Omental fat pad (tissue), 4 donors: ENCODE measurements around the gene TNS1. TPM values are rescaled to one million over a fixed set of nuclear protein-coding genes. Genes with fewer than 3 reads are reported as not detected.

Experiments used
- ATAC-seq: fragments of 150-250 bp; one replicate; pipeline ENCODE4 v1.9.1; 2016; ENCODE audit warnings: mild to moderate bottlenecking, moderate library complexity; ENCODE audit not compliant: low FRiP score
- DNase-seq: peaks from one replicate; pipeline ENCODE4 v3.0.0-alpha.2; 2019; ENCODE audit warnings: low spot score
- total RNA-seq, 4 donors: library from RNA; depleted of rRNA; stranded (reverse); fragments of >200 nt; gene quantifications; one replicate each; pipeline ENCODE4 v1.1.0, GENCODE V29; 2016
- TF ChIP-seq, protein P1 (sequence below), 3 donors: fragments of 450-650 bp; IDR thresholded peaks; one replicate each; pipeline ENCODE4 v1.5.1; 2016 to 2017; ENCODE audit warnings: antibody characterized with exemption in 3 of 3, mild to moderate bottlenecking in 3 of 3, moderate library complexity in 2 of 3

Gene TNS1
- total RNA-seq, 4 donors from 2014 or later, result 135 to 453 (median 361) TPM

DNA sequence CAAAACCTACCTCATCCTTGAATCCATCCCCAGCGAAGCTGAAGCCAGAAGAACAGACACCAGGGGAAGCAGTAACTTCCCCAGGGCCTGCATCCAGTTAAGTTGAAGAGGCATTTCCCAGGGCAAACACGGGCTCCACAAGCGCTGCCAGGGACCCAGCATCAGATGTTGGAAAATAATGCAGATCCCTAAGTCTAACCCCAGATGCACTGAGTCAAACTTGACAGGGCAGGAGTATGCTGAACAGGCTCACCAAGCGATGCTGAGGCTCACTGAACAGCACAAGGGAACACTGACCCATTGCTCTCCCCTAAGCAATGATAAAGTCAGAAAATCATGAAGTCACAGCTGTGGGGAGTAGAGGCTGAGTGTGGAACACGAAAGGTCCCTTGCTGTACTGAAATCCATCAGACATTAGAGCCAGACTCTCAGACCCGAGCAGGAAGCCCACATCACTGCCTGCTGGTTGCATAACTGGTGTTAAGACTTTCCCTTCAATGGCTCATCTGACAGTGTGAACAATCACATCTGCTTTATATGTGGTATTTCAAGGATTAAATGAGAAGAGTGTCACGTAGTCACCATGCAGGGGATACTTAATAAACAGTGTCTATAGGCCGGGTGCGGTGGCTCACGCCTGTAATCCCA lies 36.2 kb downstream of the TNS1 start:
- ATAC-seq (no peak), DNase-seq (no peak)
- TF ChIP-seq, protein P1, sequence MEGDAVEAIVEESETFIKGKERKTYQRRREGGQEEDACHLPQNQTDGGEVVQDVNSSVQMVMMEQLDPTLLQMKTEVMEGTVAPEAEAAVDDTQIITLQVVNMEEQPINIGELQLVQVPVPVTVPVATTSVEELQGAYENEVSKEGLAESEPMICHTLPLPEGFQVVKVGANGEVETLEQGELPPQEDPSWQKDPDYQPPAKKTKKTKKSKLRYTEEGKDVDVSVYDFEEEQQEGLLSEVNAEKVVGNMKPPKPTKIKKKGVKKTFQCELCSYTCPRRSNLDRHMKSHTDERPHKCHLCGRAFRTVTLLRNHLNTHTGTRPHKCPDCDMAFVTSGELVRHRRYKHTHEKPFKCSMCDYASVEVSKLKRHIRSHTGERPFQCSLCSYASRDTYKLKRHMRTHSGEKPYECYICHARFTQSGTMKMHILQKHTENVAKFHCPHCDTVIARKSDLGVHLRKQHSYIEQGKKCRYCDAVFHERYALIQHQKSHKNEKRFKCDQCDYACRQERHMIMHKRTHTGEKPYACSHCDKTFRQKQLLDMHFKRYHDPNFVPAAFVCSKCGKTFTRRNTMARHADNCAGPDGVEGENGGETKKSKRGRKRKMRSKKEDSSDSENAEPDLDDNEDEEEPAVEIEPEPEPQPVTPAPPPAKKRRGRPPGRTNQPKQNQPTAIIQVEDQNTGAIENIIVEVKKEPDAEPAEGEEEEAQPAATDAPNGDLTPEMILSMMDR (IDR thresholded peaks at IDR 0.05), result no peak

GRCh38 chr2:217964275-217965161 lies 38.3 kb downstream of the TNS1 start:
- DNase-seq (no peak), ATAC-seq (no peak)

GRCh38 chr2:217960351-217960750 lies 42.4 kb downstream of the TNS1 start:
- DNase-seq, result no peak
- ATAC-seq, result no peak
- TF ChIP-seq, protein P1 (IDR thresholded peaks at IDR 0.05), result no peak

More at GRCh38 chr2:217964275-217965161, 38.3 kb downstream of the TNS1 start:
- TF ChIP-seq, protein P1 (IDR thresholded peaks at IDR 0.05), result no peak

DNA sequence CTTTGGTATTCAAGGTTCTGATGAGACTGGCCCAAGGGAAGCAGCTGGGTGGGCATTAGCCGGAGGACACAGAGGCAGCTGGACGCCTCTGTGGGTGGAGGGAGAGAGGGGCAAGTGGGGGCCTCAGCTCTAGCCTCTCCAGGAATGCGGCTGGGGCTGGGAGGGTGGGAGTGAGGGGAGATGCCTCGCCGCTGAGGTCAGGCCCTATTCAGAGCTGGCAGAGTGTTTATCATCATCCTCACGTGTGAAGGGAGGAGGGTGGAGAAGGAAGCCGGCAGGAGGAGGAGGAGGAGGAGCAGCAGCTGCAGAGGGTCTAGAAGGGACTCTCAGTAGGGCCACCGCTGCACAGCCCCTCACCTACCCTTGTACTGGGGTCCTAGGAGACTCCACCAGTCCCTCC lies 43.1 kb downstream of the TNS1 start:
- DNase-seq (no peak), ATAC-seq (no peak)
- TF ChIP-seq, protein P1 (IDR thresholded peaks at IDR 0.05), result no peak

DNA sequence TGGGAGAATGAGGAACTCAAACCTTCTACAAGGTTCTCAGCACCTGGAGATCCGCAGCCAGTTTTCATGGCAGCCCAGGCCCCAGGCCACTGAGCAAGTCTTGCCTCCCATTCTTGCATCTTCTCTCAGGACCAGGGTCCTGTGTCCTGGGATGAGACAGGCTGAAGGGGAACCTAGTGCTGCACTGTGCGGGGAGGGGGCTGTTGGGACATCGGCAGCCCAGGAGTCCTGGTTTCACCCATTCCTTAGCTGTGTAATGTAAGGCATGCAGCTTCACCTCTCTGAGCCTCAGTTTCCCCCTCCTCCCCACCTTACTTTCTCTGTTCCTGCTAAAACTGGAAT lies 43.9 kb downstream of the TNS1 start:
- TF ChIP-seq, protein P1 (IDR thresholded peaks at IDR 0.05), result no peak
- ATAC-seq, result no peak
- no peak for DNase-seq

DNA sequence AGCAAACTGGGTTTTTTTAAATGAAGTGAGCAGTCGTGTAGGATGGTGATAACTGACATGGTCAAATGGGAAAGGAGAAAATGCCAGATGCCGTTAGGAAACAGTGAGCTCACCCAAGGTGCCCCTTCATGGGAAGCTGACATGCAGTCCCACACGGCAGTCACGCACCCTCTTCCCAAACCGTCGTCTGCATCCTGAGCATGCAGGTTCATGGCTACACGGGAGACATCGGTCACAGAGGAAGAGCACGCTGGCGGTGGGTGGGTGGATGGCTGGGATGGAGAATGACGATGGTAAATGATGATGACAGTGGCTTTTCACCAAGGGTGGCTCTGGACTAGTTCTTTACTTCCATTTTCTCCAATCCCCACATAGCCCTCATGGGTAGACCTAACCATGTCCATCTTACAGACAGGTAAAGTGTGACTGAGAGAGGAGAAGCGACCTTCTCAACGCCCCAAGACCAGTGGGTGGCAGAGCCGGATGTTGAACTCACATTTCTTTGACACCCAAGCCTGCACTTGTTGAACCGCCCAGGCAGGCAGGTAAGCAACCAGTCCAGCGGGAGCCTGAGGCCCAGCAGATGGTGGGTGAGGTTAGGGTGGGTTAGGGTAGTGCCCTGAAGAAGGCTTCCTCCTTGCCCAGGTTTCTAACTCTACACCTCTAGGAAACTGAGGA lies 44.5 kb downstream of the TNS1 start:
- TF ChIP-seq, protein P1 (IDR thresholded peaks at IDR 0.05), result no peak
- DNase-seq, result no peak
- no peak for ATAC-seq
